MM.1S (cell line): ENCODE data around the gene GRK2.

Source experiments
- DNase-seq: peaks from one replicate; pipeline ENCODE4 v3.0.0-alpha.2; 2015
- H2AFZ ChIP-seq: fragments of 300-600 bp; sonication (generic); 2 replicates; pipeline ENCODE4 v1.6.0; 2016; ENCODE audit warnings: antibody characterized with exemption, low read length
- H3F3A ChIP-seq: fragments of 300-600 bp; sonication (generic); 2 replicates; pipeline ENCODE4 v1.6.1; 2016; ENCODE audit warnings: mild to moderate bottlenecking, antibody characterized with exemption, low read length, moderate library complexity, mixed read lengths; ENCODE audit not compliant: insufficient read depth
- H3K27ac ChIP-seq: fragments of 300-600 bp; sonication (generic); 2 replicates; pipeline ENCODE4 v1.5.1; 2016; ENCODE audit warnings: mild to moderate bottlenecking, low read length
- H3K27me3 ChIP-seq: fragments of 300-600 bp; sonication (generic); replicated peaks from 2 replicates; pipeline ENCODE4 v1.6.0; 2016; ENCODE audit warnings: low read length; ENCODE audit not compliant: insufficient read depth
- H3K36me3 ChIP-seq: fragments of 300-600 bp; sonication (generic); replicated peaks from 2 replicates; pipeline ENCODE4 v1.6.1; 2016; ENCODE audit warnings: mild to moderate bottlenecking, low read length, mixed read lengths; ENCODE audit not compliant: insufficient read depth
- H3K4me1 ChIP-seq: fragments of 300-600 bp; sonication (generic); 2 replicates; pipeline ENCODE4 v1.6.1; 2016; ENCODE audit warnings: low read length, mixed read lengths
- H3K4me2 ChIP-seq: fragments of 300-600 bp; sonication (generic); 2 replicates; pipeline ENCODE4 v1.6.0; 2016; ENCODE audit warnings: low read depth, low read length
- H3K4me3 ChIP-seq: fragments of 300-600 bp; sonication (generic); 2 replicates; pipeline ENCODE4 v1.5.1; 2016; ENCODE audit warnings: low read length, mixed read lengths
- H3K79me2 ChIP-seq: fragments of 300-600 bp; sonication (generic); 2 replicates; pipeline ENCODE4 v1.6.1; 2016; ENCODE audit warnings: mixed run types, low read length, mixed read lengths
- H3K9ac ChIP-seq: fragments of 300-600 bp; sonication (generic); 2 replicates; pipeline ENCODE4 v1.6.1; 2016; ENCODE audit warnings: low read length, mixed read lengths
- H3K9me2 ChIP-seq: fragments of 300-600 bp; sonication (generic); replicated peaks from 2 replicates; pipeline ENCODE4 v1.6.1; 2016; ENCODE audit warnings: mild to moderate bottlenecking, low read length, mixed read lengths; ENCODE audit not compliant: insufficient read depth
- H3K9me3 ChIP-seq: fragments of 300-600 bp; sonication (generic); replicated peaks from 2 replicates; pipeline ENCODE4 v1.6.1; 2016; ENCODE audit warnings: mild to moderate bottlenecking, low read length, mixed read lengths; ENCODE audit not compliant: insufficient read depth
- H4K20me1 ChIP-seq: fragments of 300-600 bp; sonication (generic); 2 replicates; pipeline ENCODE4 v1.6.1; 2016; ENCODE audit warnings: mild to moderate bottlenecking, low read length, moderate library complexity, mixed read lengths; ENCODE audit not compliant: insufficient read depth
- CTCF ChIP-seq: fragments of 300-600 bp; sonication (generic); IDR thresholded peaks from 2 replicates; pipeline ENCODE4 v1.5.1; 2016; ENCODE audit warnings: antibody characterized with exemption, low read length, mixed read lengths
- EZH2 ChIP-seq: fragments of 300-600 bp; sonication (generic); optimal IDR thresholded peaks from 2 replicates; pipeline ENCODE3; 2017; ENCODE audit warnings: low read depth, mild to moderate bottlenecking, antibody characterized with exemption, low read length, mixed read lengths
- EZH2phosphoT487 ChIP-seq: fragments of 300-600 bp; sonication (generic); IDR thresholded peaks from 2 replicates; pipeline ENCODE4 v1.6.1; 2018; ENCODE audit warnings: antibody characterized with exemption, low read length

Gene GRK2

GRCh38 chr11:67250059-67251043 lies 15.9 kb upstream of the GRK2 start:
- H3K4me3 ChIP-seq: no peak overlapping the region

GRCh38 chr11:67251841-67252240 lies 14.4 kb upstream of the GRK2 start:
- Histone ChIP-seq H3K27ac (no peak overlapping the region), H3K79me2 (peaks cover 74% of the 10 kb centered on the region), H3K4me1 (no peaks in the 10 kb centered on the region), H3K36me3 (peaks cover 61% of the 10 kb centered on the region), H3K9me3 (no peaks in the 10 kb centered on the region), H3K4me2 (no peak overlapping the region), H3K9me2 (no peaks in the 10 kb centered on the region), H3K27me3 (no peaks in the 10 kb centered on the region), H3K4me3 (no peak overlapping the region), H3F3A (peaks cover 31% of the 10 kb centered on the region; the same call in 1 of the 2 replicates), H2AFZ (no peak overlapping the region), H3K9ac (no peak overlapping the region), H4K20me1 (peaks cover 6% of the 10 kb centered on the region)
- TF ChIP-seq EZH2phosphoT487: no peak
- TF ChIP-seq EZH2: no peak
- no peak for TF ChIP-seq CTCF
- no peak for DNase-seq

More at GRCh38 chr11:67250059-67251043, 15.9 kb upstream of the GRK2 start:
- no peak overlapping the region for H3K9ac ChIP-seq
- DNase-seq: no peak
- peaks cover 13% of the 10 kb centered on the region for H4K20me1 ChIP-seq
- H3K27ac ChIP-seq: no peak overlapping the region
- H3K27me3 ChIP-seq: no peaks in the 10 kb centered on the region
- no peaks in the 10 kb centered on the region for H3K9me2 ChIP-seq
- H3K79me2 ChIP-seq: peaks cover 88% of the 10 kb centered on the region
- no peaks in the 10 kb centered on the region for H3K4me1 ChIP-seq
- H3K4me2 ChIP-seq: no peak overlapping the region
- H3K36me3 ChIP-seq: peaks cover 68% of the 10 kb centered on the region
- no peak overlapping the region for H2AFZ ChIP-seq
- TF ChIP-seq EZH2 (no peak), EZH2phosphoT487 (no peak), CTCF (no peak)
- peaks cover 27% of the 10 kb centered on the region for H3F3A ChIP-seq
- no peaks in the 10 kb centered on the region for H3K9me3 ChIP-seq

- TF ChIP-seq EZH2phosphoT487 (no peak), EZH2 (no peak), CTCF (peak; percentile 47)
- Histone ChIP-seq H3K9ac (no peak overlapping the region), H3K4me1 (no peaks in the 10 kb centered on the region), H2AFZ (no peak overlapping the region), H3K36me3 (peaks cover 56% of the 10 kb centered on the region), H3K27ac (no peak overlapping the region), H4K20me1 (peaks cover 3% of the 10 kb centered on the region), H3K9me2 (no peaks in the 10 kb centered on the region), H3K27me3 (no peaks in the 10 kb centered on the region), H3K79me2 (peaks cover 65% of the 10 kb centered on the region), H3K4me2 (no peak overlapping the region), H3K4me3 (no peak overlapping the region), H3F3A (peaks cover 38% of the 10 kb centered on the region), H3K9me3 (no peaks in the 10 kb centered on the region)
- peak; percentile 53 for DNase-seq
Observed at GRCh38 chr11:67252831-67253239, 13.4 kb upstream of the GRK2 start.
